T-helper 9 cell (primary cell): ENCODE data around the gene RAD51B.

ENCODE experiments used
- DNase-seq: peaks from one replicate; pipeline ENCODE4 v3.0.0-alpha.2; 2020

Gene RAD51B

GRCh38 chr14:68722968-68723566 lies 903.5 kb downstream of the RAD51B start:
- no peak for DNase-seq

DNA sequence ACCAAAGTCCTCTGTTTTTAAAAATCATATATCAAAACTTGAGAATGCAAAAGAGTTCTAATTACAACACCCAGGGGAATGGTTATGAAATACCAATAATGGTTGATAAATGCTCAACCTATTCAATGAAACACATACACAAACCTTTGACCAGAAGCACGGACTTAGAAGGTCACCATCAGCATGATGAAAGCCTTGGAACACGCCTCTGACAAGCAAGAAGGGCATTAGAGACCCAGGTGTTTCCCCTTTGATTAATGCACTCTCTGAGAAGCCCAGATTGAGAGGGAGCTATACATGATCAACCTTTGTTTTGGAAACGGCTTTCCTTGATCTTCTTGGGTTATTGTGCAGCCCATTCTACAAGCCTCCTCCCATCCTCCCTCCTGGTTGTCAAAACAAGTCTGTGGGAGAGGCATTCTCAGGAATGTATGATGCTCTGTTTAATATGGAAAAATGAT lies 904.3 kb downstream of the RAD51B start:
- no peak for DNase-seq

- no peak for DNase-seq
These were observed 905.3 kb downstream of the RAD51B start for GRCh38 chr14:68724914-68725313.

DNA sequence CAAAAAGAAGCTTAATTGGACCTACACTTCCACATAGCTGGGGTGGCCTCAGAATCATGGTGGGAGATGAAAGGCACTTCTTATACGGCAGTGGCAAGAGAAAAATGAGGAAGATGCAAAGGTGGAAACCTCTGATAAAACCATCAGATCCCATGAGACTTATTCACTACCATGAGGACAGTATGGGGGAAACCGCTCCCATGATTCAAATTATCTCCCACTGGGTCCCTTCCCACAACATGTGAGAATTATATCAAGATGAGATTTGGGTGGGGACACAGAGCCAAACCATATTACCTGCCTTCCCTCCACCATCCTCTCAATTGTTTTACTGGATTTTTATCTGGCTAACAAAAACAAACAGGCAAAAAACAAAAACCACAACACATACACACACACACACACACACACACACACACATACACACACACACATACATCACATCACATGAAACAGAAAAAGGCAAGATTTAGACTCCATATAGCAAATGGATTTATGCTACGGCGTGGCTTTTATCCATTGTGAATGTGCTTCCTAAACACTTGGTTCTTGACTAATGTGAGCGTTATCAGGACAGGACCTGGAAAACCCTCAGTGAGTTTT lies 906.6 kb downstream of the RAD51B start:
- DNase-seq, result no peak

DNA sequence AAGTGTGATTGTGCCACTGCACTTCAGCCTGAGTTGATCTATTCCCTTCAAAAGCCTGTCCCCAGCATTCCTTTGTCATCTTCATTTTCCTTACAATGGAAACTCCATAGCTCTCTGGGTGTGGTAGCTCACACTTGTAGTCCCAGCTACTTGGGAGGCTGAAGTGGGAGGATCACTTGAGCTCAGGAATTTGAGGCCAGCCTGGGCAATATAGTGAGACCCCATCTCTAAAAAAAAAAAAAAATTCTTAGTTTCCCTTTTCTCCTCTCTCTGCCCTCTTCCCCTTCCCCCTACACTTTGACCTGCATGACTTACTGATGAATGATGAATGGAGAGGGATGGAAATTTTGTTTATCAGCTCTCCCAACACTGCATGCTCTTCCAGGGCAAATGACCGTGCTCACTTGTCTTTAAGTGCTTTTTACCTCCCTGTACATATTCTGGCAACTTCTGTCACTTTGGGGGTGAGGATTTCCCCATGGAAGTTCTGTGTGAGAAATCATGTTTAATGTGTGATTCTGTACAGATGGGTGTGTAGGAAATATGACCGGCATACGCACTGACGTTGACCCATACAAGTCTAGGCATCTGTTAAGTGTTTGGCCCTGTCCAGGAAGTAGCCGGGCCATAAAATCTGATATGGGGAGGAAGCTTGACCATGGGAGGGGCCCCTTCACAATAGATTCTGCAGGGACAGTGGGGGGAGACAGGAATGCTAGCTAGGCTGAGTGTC lies 907.9 kb downstream of the RAD51B start:
- no peak for DNase-seq

DNA sequence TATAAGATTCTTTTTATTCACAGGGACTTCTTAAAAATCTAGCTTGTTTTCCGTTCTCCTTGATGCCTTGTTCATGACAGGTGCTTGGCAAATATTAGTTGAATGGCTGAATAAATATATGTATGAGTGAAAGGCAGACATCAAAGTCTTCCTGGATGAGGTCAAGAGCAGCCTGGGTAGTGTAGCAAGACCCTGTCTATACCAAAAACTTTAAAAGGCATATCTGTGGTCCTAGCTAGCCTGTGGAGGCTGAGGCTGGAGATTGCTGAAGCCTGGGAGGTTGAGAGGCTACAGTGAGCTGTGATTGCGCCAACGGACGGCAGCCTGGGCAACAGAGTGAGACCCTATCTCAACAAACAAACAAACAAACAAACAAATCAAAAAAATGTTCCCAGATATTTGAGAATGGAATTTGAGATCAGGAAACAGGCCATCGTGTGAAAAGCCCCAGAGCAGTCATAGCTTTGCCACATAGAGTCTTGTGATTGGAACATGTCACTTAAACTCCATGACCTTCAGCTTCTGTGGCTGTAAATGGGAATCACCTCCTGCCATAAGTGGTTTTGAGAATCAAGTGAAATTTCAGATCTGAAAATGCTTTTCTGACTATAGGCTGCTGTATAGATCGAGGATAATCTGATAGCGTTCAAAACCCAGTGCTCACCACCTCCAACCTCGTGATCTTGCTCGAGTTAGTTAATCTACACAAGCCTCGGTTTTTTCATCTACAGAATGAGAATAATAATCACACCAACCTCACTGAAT lies 908.9 kb downstream of the RAD51B start:
- no peak for DNase-seq

DNA sequence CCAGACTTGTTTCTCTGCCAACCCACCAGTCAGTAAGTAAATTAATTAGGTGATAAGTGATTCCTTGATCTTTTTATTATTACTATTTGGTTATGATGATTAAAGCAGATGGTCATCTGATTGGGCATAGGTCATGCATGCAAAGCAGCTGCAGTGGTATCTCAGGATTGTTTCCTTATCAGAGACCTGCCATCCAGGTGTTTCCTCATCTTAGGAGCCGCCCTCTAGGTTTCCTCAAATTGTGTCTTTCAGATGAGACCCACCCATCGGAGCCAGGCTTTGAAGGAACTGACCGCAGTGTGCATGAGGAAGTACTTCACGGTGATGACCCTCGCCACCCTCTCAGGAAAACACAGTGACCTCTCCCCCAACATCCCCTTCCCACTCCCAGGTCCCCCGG lies 910.0 kb downstream of the RAD51B start:
- no peak for DNase-seq

GRCh38 chr14:68730348-68730747 lies 910.8 kb downstream of the RAD51B start:
- no peak for DNase-seq

- DNase-seq, result no peak
These were observed 911.3 kb downstream of the RAD51B start for GRCh38 chr14:68730811-68731425.

DNA sequence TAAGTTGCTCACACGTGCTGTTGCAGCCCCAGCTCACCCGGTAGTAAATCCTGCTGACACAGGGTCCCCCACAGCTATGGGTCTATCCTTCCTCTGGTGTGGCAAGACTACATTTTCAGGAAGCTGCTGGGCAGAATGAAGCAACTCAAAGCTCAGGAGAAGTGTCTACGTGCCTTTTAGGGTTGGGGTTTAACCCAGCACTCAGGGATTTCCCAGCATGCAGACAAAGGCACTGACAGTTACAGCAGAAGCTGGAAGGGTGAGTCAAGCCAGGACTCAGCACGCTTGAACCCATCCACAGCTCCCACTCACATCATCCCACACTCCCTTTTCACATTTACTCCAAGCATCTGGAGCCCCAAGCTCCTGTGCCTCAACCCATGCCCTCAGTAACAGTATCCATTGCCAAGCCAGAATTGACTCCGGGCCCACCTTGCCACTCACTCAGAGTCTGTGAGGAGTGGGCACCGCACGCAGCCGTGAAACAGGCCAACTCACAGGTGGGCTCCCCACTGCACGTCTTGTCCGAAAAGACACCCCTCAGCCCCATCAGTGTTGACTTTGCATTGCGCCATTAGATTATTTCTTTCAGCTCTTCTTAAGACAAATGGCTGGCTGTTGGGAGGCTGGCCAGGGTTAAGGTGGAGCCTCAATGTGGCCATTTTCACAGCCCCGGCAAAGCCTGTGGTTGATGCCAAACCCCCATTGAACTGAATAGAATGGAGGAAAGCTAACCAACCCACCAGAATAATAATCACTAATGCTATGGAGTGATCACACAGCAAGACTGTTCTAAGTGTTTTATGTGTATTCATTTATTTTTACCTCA lies 913.7 kb downstream of the RAD51B start:
- no peak for DNase-seq

DNA sequence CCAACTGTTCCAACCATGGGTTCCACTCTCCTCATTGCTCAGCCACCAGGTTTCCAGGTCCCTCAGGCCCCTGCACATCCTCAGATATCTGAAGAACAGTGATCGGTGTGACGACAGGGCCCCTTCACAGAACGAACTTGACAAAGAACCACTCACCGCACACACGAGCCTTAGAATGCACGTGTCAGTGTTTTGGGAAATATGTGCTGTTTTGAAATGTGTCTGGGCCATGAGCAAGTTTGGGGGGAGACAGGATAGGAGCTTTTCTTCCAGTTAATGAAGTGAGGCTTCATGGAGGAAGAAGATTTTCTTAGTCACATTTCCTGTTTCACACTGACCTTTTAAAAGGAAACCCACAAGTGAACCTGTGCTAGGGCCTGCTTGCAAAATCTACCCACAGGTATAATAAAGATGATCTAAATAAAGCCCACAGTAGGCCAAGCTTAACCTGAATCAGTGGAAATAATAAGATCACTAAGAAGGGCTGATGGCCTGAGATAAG lies 914.7 kb downstream of the RAD51B start:
- DNase-seq, result no peak

- no peak for DNase-seq
These were observed 916.3 kb downstream of the RAD51B start for GRCh38 chr14:68735856-68736255.

- DNase-seq, result no peak
These were observed 916.9 kb downstream of the RAD51B start for GRCh38 chr14:68736471-68736871.

GRCh38 chr14:68737086-68737485 lies 917.5 kb downstream of the RAD51B start:
- no peak for DNase-seq

DNA sequence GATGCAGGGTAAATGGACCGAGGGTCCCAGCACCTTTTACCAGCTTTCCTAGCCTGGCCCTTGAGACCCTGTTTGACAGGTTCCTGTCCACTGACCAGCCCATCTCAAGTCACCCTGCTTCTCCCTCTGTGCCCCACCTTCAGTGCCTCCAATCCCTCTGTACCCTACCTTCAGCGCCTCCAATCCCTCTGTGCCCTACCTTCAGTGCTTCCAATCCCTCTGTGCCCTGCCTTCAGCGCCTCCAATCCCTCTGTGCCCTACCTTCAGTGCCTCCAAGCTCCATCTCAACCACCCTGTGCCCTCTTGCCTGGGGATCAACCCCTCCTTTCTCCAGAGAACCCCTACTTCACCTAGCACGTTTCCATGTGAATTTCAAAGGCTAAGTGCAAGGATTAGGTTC lies 919.0 kb downstream of the RAD51B start:
- DNase-seq, result no peak

DNA sequence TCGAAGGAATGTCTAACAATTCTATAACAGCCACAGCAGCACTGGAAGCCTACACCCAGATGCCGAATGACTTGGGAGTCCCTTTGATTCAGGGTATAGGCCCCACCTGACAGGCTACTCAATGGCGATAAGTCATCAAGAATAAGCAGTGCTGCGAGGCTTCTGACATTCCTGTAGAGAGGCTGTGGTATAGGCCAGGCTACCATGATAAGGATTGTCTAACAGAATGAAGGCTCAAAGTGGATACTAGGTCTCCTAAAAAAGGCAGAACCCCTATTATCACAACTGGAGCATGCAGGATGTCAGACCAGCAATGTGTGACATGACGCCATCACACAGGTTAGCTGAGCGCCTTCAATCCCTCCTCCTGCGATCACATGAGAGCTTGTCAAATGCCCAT lies 920.1 kb downstream of the RAD51B start:
- DNase-seq, result no peak

GRCh38 chr14:68740788-68741476 lies 921.4 kb downstream of the RAD51B start:
- no peak for DNase-seq

- no peak for DNase-seq
These were observed 921.9 kb downstream of the RAD51B start for GRCh38 chr14:68741477-68741791.

- no peak for DNase-seq
These were observed 922.4 kb downstream of the RAD51B start for GRCh38 chr14:68741839-68742470.

DNA sequence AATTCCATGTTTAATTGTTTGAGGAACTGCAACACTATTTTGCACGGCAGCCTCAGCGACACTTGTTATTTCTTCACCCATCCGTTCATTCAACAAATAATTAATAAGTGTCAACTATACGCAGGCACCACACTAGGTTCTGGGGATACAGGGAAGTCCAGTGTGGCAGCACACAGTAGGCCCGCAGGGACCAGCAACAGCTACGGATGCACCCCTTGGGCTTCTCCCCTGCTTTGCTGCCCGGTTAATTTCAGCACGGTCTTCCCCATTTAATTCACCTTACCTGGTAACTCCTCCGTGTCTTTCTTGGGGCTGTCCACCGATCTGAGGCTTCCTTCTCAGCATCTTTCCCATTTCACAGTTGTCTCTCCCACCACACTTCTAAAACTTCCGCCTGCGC lies 925.0 kb downstream of the RAD51B start:
- DNase-seq, result no peak

- DNase-seq, result no peak
These were observed 927.8 kb downstream of the RAD51B start for GRCh38 chr14:68747393-68747792.
